ENCODE data around the gene GOPC.

GOPC gene

DNA sequence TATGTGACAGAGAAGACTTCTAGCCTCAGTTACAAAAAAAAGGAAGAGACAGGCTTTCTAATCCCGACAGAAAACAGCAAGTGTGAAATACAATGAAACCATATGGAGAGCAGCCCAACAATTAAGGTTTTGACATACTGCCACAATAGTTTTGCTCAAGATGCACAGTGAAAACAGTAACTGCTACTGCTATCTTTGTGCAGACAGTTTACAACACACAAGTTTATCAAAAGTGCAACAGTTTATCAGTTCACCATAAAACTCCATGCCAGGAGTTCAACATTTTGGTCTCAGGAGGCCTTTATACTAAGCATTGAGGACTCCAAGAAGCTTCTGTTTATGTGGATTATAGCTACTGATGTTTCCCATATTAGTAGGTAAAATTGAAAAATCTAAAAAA is 37.6 kb downstream of the GOPC start:
- Histone ChIP-seq H3K4me3 (ENCODE audit: insufficient read depth, low read depth, low read length) (no peak overlapping the region), H3K36me3 (ENCODE audit: control insufficient read depth, insufficient read depth, low read length) (peaks cover 12% of the 10 kb centered on the region), H3K9me3 (ENCODE audit: control insufficient read depth, low read length) (no peaks in the 10 kb centered on the region), H3K27me3 (ENCODE audit: control insufficient read depth, insufficient read depth, low read length, poor library complexity, severe bottlenecking) (no peaks in the 10 kb centered on the region), H3K27ac (ENCODE audit: insufficient read depth, low read depth, low read length, poor library complexity, severe bottlenecking) (no peak overlapping the region), H3K4me1 (ENCODE audit: control insufficient read depth, insufficient read depth, low read length) (no peaks in the 10 kb centered on the region)
- 93 to 95% methylated on average over 1 of the region's 1 CpG for WGBS, 2 experiments

DNA sequence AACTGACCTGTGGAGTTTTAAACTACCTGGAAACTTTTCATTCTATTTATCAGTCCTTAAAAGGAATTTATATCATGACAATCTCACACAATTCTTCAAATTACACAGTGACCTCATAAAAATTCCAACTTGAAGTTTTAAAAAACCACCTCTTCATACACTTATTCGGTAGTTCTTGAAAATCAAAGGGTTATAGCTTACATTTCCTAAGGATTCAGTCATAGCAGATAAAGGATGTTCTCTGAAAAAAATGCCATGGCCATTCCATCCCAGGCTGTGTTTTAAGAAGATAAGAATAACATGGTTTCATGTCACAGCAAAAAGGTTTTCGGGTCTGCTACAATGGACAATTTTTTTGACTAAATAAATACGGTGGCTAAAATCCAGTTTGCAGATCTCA is 41.2 kb downstream of the GOPC start:
- peaks cover 5% of the 10 kb centered on the region for H3K36me3 ChIP-seq (ENCODE audit: control insufficient read depth, insufficient read depth, low read length)
- no peak overlapping the region for H3K27ac ChIP-seq (ENCODE audit: insufficient read depth, low read depth, low read length, poor library complexity, severe bottlenecking)
- no peaks in the 10 kb centered on the region for H3K9me3 ChIP-seq (ENCODE audit: control insufficient read depth, low read length)
- no peak overlapping the region for H3K4me3 ChIP-seq (ENCODE audit: insufficient read depth, low read depth, low read length)
- WGBS, 2 experiments: 88 to 89% methylated on average over 3 of the region's 3 CpGs
- no peaks in the 10 kb centered on the region for H3K4me1 ChIP-seq (ENCODE audit: control insufficient read depth, insufficient read depth, low read length)
- no peaks in the 10 kb centered on the region for H3K27me3 ChIP-seq (ENCODE audit: control insufficient read depth, insufficient read depth, low read length, poor library complexity, severe bottlenecking)

DNA sequence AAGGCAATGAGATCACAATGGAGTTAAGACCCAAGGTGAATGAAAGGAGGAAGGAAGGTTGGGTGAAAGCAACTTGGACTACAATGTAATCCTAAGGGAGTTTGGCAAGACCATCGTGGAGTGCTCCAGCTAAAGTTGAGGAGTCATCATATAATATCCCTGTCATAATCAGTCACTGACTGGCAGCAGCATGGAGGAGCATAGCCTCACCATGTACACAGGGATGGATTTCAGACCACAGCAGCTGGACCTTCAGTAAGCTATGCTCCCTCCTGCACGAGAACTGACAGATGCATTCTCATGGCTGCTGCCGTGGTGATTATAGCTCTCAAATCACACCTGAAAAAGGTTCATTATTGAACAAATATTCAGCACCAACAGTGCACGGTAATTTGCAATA is 43.0 kb downstream of the GOPC start:
- H3K27ac ChIP-seq (ENCODE audit: insufficient read depth, low read depth, low read length, poor library complexity, severe bottlenecking): no peak overlapping the region
- 91 to 95% methylated on average over 3 of the region's 4 CpGs for WGBS, 2 experiments

DNA sequence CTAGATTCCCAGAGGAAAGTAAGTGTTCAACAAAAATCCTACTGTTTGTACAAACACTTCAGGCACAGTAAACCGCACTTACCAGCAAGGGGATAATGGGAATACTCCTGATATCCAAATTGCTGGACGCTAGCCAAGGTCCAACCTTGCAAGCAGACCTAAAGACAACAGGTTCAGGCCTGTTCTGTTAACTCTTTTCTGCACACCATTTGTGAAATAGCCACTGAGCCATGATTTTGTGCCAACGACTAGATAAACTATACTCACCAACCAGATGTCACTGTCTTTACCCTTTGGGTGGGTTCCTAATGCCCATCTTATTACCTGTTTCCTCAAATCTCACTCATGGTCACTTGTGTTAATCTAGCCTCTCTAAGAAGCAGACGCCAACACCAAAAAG is 43.5 kb downstream of the GOPC start:
- Histone ChIP-seq H3K4me1 (ENCODE audit: control insufficient read depth, insufficient read depth, low read length) (no peaks in the 10 kb centered on the region), H3K4me3 (ENCODE audit: insufficient read depth, low read depth, low read length) (no peak overlapping the region), H3K27me3 (ENCODE audit: control insufficient read depth, insufficient read depth, low read length, poor library complexity, severe bottlenecking) (no peaks in the 10 kb centered on the region), H3K27ac (ENCODE audit: insufficient read depth, low read depth, low read length, poor library complexity, severe bottlenecking) (no peak overlapping the region), H3K36me3 (ENCODE audit: control insufficient read depth, insufficient read depth, low read length) (peaks cover 5% of the 10 kb centered on the region), H3K9me3 (ENCODE audit: control insufficient read depth, low read length) (no peaks in the 10 kb centered on the region)
- WGBS, 2 experiments: 93 to 96% methylated on average over 4 of the region's 4 CpGs

More for the DNA sequence above, 43.0 kb downstream of the GOPC start:
- Histone ChIP-seq H3K4me1 (ENCODE audit: control insufficient read depth, insufficient read depth, low read length) (no peaks in the 10 kb centered on the region), H3K9me3 (ENCODE audit: control insufficient read depth, low read length) (no peaks in the 10 kb centered on the region), H3K4me3 (ENCODE audit: insufficient read depth, low read depth, low read length) (no peak overlapping the region), H3K36me3 (ENCODE audit: control insufficient read depth, insufficient read depth, low read length) (peaks cover 5% of the 10 kb centered on the region), H3K27me3 (ENCODE audit: control insufficient read depth, insufficient read depth, low read length, poor library complexity, severe bottlenecking) (no peaks in the 10 kb centered on the region)

DNA sequence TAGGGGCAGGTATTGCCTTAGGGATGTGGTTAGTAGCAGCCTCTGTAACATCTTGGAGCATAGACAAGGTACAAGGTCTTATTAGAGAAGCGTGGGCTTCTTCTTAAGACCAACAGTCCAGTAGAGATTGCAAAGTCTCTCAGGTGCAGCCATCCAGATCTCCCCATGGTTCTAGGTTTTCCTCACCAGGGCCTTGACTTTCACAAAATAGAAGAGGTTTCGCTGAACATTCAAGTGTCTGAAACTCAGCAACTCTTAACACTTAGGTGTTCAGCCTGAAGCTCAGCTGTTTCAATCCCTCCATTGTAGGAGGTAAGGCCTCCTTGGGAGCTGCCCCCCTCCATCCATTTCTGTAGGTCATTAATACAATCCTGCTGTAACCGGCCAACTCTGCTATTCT is 44.4 kb downstream of the GOPC start:
- Histone ChIP-seq H3K27ac (ENCODE audit: insufficient read depth, low read depth, low read length, poor library complexity, severe bottlenecking) (no peak overlapping the region), H3K27me3 (ENCODE audit: control insufficient read depth, insufficient read depth, low read length, poor library complexity, severe bottlenecking) (no peaks in the 10 kb centered on the region), H3K9me3 (ENCODE audit: control insufficient read depth, low read length) (no peaks in the 10 kb centered on the region), H3K4me3 (ENCODE audit: insufficient read depth, low read depth, low read length) (no peak overlapping the region), H3K36me3 (ENCODE audit: control insufficient read depth, insufficient read depth, low read length) (peaks cover 4% of the 10 kb centered on the region), H3K4me1 (ENCODE audit: control insufficient read depth, insufficient read depth, low read length) (no peaks in the 10 kb centered on the region)
- 87 to 94% methylated on average over 3 of the region's 3 CpGs for WGBS, 2 experiments

DNA sequence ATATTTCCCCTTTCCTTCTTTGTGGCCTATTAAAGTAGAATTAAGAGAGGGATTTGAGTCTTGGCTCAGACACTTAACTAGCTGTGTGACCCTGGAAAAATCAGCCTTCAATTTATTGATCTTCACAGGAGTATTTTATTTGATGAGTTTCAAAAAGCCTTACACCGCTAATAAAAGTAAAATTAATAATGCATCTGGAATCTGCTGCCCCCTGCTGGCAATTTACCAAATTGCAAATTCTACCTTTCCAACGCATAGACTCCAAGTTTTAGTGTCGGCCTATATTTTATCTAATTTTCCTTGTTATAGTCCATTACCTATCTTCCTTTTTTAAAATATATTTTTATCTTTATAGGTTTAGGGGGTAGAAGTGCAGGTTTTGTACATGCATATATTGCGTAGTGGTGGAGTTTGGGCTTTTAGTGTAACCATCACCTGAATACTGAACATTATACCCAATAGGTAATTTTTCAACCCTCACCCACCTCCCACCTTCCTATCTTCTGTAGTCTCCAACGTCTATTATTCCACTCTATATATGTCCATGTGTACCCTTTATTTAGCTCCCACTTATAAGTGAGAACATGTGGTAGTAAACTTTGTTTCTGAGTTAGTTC is 46.3 kb downstream of the GOPC start:
- Histone ChIP-seq H3K9me3 (ENCODE audit: control insufficient read depth, low read length) (no peaks in the 10 kb centered on the region), H3K27ac (ENCODE audit: insufficient read depth, low read depth, low read length, poor library complexity, severe bottlenecking) (no peak overlapping the region), H3K4me3 (ENCODE audit: insufficient read depth, low read depth, low read length) (no peak overlapping the region), H3K27me3 (ENCODE audit: control insufficient read depth, insufficient read depth, low read length, poor library complexity, severe bottlenecking) (no peaks in the 10 kb centered on the region), H3K36me3 (ENCODE audit: control insufficient read depth, insufficient read depth, low read length) (no peaks in the 10 kb centered on the region), H3K4me1 (ENCODE audit: control insufficient read depth, insufficient read depth, low read length) (no peaks in the 10 kb centered on the region)
- 31 to 41% methylated on average over 4 of the region's 5 CpGs for WGBS, 2 experiments

DNA sequence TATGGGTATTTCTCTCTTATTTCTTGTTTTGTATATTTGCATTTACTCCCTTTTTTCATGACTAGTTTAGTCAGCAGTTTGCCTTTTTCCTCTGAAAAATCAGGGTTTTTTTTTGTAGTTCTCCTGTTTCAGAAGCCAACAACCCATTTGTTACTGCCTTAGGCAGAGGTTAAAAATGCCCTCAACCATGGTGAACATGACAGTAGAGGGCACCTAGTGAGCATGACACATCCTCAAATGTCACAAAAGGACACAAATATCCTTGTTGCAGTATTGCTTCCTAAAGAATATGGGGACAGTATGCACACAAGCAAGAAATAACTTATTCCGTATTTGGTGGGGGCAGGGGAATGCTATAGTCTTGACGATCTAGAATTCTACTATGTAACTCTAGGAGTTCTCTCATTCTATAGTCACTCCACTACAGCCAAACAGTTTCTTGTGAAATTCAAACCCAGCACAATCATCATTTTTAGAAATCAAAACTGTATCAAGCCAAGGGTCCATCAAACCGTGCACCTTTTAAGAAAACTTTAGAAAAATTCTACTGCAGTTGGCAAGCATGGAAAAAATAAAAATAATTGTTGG is 47.0 kb downstream of the GOPC start:
- H3K27me3 ChIP-seq (ENCODE audit: control insufficient read depth, insufficient read depth, low read length, poor library complexity, severe bottlenecking): no peaks in the 10 kb centered on the region
- no peak overlapping the region for H3K27ac ChIP-seq (ENCODE audit: insufficient read depth, low read depth, low read length, poor library complexity, severe bottlenecking)
- no peaks in the 10 kb centered on the region for H3K36me3 ChIP-seq (ENCODE audit: control insufficient read depth, insufficient read depth, low read length)
- no peaks in the 10 kb centered on the region for H3K9me3 ChIP-seq (ENCODE audit: control insufficient read depth, low read length)
- H3K4me1 ChIP-seq (ENCODE audit: control insufficient read depth, insufficient read depth, low read length): no peaks in the 10 kb centered on the region
- H3K4me3 ChIP-seq (ENCODE audit: insufficient read depth, low read depth, low read length): no peak overlapping the region
- WGBS, 2 experiments: 50 to 64% methylated on average over 3 of the region's 3 CpGs

DNA sequence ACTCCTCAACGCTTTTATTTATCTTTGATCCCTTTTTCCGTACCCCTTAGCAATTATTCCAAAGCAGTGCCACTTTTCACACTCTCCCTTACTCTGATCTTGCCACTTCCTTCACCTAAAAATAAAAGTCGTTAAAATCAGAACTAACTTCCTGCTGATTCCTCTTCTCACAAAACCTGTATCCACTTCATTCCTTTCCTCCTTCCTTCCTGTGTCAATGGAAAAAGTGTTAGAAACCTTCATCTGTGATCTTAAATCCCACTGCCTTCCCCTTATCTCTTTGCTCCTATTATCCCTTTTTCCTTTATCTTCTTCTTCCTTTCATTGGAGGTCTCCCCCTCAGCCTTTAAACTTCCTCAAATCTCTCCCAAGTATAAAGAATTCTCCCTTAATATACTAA is 49.2 kb downstream of the GOPC start:
- Histone ChIP-seq H3K9me3 (ENCODE audit: control insufficient read depth, low read length) (no peaks in the 10 kb centered on the region), H3K36me3 (ENCODE audit: control insufficient read depth, insufficient read depth, low read length) (no peaks in the 10 kb centered on the region), H3K4me1 (ENCODE audit: control insufficient read depth, insufficient read depth, low read length) (no peaks in the 10 kb centered on the region), H3K27ac (ENCODE audit: insufficient read depth, low read depth, low read length, poor library complexity, severe bottlenecking) (no peak overlapping the region), H3K4me3 (ENCODE audit: insufficient read depth, low read depth, low read length) (no peak overlapping the region), H3K27me3 (ENCODE audit: control insufficient read depth, insufficient read depth, low read length, poor library complexity, severe bottlenecking) (no peaks in the 10 kb centered on the region)
- 80 to 85% methylated on average over 3 of the region's 3 CpGs for WGBS, 2 experiments

DNA sequence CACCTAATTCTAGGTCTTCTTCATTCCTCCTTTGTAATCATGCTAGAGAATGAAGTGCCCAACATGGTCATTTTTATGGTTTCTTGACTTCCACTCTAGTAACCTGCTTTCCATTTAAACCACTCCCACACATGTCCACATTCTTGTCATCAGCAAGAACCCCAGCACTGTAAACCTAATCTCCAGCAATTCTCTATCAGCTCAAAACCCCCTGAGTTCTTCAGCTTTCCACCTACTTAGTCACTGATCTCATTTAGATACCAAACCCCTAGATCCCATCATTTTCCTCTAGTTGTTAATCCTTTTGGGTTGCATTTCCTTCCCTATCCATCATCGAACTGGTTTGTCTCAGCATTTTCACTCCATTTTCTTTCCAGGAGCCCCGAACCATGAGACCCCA is 49.7 kb downstream of the GOPC start:
- no peaks in the 10 kb centered on the region for H3K4me1 ChIP-seq (ENCODE audit: control insufficient read depth, insufficient read depth, low read length)
- no peak overlapping the region for H3K4me3 ChIP-seq (ENCODE audit: insufficient read depth, low read depth, low read length)
- no peaks in the 10 kb centered on the region for H3K27me3 ChIP-seq (ENCODE audit: control insufficient read depth, insufficient read depth, low read length, poor library complexity, severe bottlenecking)
- no peaks in the 10 kb centered on the region for H3K36me3 ChIP-seq (ENCODE audit: control insufficient read depth, insufficient read depth, low read length)
- WGBS, 2 experiments: 92% methylated on average over 2 of the region's 2 CpGs
- no peak overlapping the region for H3K27ac ChIP-seq (ENCODE audit: insufficient read depth, low read depth, low read length, poor library complexity, severe bottlenecking)
- no peaks in the 10 kb centered on the region for H3K9me3 ChIP-seq (ENCODE audit: control insufficient read depth, low read length)

DNA sequence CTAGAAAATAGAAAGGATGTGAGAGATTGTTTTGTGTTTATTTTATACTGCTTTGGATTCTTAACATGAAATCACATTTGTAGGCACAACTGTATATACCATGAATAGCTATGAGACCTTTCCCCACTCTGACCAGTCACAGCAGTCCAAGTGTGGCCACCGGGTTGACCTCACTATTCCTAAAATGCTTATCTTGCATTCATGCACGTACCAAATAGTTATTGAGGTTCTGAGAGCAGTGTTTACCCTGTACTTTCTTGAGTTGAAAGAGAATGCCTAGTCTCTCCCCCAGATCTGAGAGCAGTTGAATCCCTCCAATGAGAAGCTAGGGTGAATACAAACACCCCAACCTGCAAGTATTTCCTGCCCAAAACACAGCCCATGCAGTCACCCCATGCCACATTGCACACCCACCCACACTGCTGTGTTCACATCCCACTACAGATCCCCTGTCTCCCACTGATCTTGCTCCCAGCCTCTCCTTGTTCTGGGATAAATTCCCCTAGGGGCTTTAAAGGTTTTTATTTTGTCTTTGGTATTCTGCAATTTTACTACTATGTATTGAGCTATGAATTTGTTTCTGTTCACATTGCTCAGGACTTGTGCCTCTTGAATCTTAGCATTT is 51.6 kb downstream of the GOPC start:
- Histone ChIP-seq H3K36me3 (ENCODE audit: control insufficient read depth, insufficient read depth, low read length) (no peaks in the 10 kb centered on the region), H3K27ac (ENCODE audit: insufficient read depth, low read depth, low read length, poor library complexity, severe bottlenecking) (no peak overlapping the region), H3K4me3 (ENCODE audit: insufficient read depth, low read depth, low read length) (no peak overlapping the region), H3K27me3 (ENCODE audit: control insufficient read depth, insufficient read depth, low read length, poor library complexity, severe bottlenecking) (no peaks in the 10 kb centered on the region), H3K9me3 (ENCODE audit: control insufficient read depth, low read length) (no peaks in the 10 kb centered on the region), H3K4me1 (ENCODE audit: control insufficient read depth, insufficient read depth, low read length) (no peaks in the 10 kb centered on the region)
- WGBS, 2 experiments: 88 to 89% methylated on average over 2 of the region's 2 CpGs

Measured in ectodermal cell (in vitro differentiated cells).